HepG2 (cell line): ENCODE data around the gene ABCC12. TPM values are rescaled to one million over a fixed set of nuclear protein-coding genes. Genes with fewer than 3 reads are reported as not detected.

Source experiments
- ATF7-NPFF ChIP-seq: sonication (generic); formaldehyde crosslinking; IDR thresholded peaks from 2 replicates; pipeline ENCODE4 v1.8.1; 2023; ENCODE audit warnings: mild to moderate bottlenecking, low read depth, missing genetic modification reagents, moderate library complexity
- CBFB ChIP-seq: sonication (generic); formaldehyde crosslinking; IDR thresholded peaks from 2 replicates; pipeline ENCODE4 v1.4.0; 2020; ENCODE audit warnings: missing genetic modification reagents
- EZH2 ChIP-seq: conservative IDR thresholded peaks from 2 replicates; pipeline ENCODE4 v1.6.1; 2012; ENCODE audit warnings: mild to moderate bottlenecking, low read depth, low read length, moderate library complexity
- HNF4A ChIP-seq: sonication (generic); formaldehyde crosslinking; IDR thresholded peaks from 2 replicates; pipeline ENCODE4 v1.4.0; 2020; ENCODE audit warnings: missing genetic modification reagents
- IRF2 ChIP-seq: IDR thresholded peaks from 2 replicates; pipeline ENCODE4 v1.6.1; 2018; ENCODE audit warnings: missing genetic modification reagents, missing compliant biosample characterization
- KAT8 ChIP-seq: IDR thresholded peaks from 2 replicates; pipeline ENCODE4 v1.6.1; 2016; ENCODE audit warnings: missing genetic modification reagents, missing compliant biosample characterization
- NCOA2 ChIP-seq: sonication (generic); formaldehyde crosslinking; IDR thresholded peaks from 2 replicates; pipeline ENCODE4 v1.8.0; 2022; ENCODE audit warnings: inconsistent platforms
- TARDBP ChIP-seq: sonication (generic); formaldehyde crosslinking; IDR thresholded peaks from 2 replicates; pipeline ENCODE4 v1.8.0; 2022; ENCODE audit warnings: mild to moderate bottlenecking, missing genetic modification reagents
- ZC3H13 ChIP-seq: sonication (generic); formaldehyde crosslinking; IDR thresholded peaks from 2 replicates; pipeline ENCODE4 v1.8.1; 2023; ENCODE audit warnings: mild to moderate bottlenecking, missing genetic modification reagents, moderate library complexity
- ZNF251 ChIP-seq: sonication (generic); formaldehyde crosslinking; IDR thresholded peaks from 2 replicates; pipeline ENCODE4 v1.9.0; 2021; ENCODE audit warnings: mild to moderate bottlenecking, missing genetic modification reagents
- ZNF292 ChIP-seq: sonication (generic); formaldehyde crosslinking; IDR thresholded peaks from 2 replicates; pipeline ENCODE4 v1.8.1; 2022; ENCODE audit warnings: mild to moderate bottlenecking, low read depth, missing genetic modification reagents, borderline replicate concordance
- ZNF331 ChIP-seq: sonication (generic); formaldehyde crosslinking; IDR thresholded peaks from 2 replicates; pipeline ENCODE4 v1.4.0; 2020; ENCODE audit warnings: missing genetic modification reagents
- ZNF34 ChIP-seq: sonication (generic); formaldehyde crosslinking; IDR thresholded peaks from 2 replicates; pipeline ENCODE4 v1.4.0; 2020; ENCODE audit warnings: mild to moderate bottlenecking, missing genetic modification reagents, borderline replicate concordance
- ZNF431 ChIP-seq: sonication (generic); formaldehyde crosslinking; IDR thresholded peaks from 2 replicates; pipeline ENCODE4 v1.9.0; 2022; ENCODE audit warnings: missing genetic modification reagents, low read depth, mild to moderate bottlenecking, borderline replicate concordance
- ZNF569 ChIP-seq: sonication (generic); formaldehyde crosslinking; IDR thresholded peaks from 2 replicates; pipeline ENCODE4 v1.5.0; 2020; ENCODE audit warnings: mild to moderate bottlenecking, missing genetic modification reagents, moderate library complexity, borderline replicate concordance
- ZNF749 ChIP-seq: sonication (generic); formaldehyde crosslinking; IDR thresholded peaks from 2 replicates; pipeline ENCODE4 v1.8.0; 2022; ENCODE audit warnings: mild to moderate bottlenecking, missing genetic modification reagents, moderate library complexity, borderline replicate concordance
- ZNF792 ChIP-seq: IDR thresholded peaks from 2 replicates; pipeline ENCODE4 v1.6.1; 2016
- polyA plus RNA-seq, 8 experiments: library from polyadenylated mRNA; depleted of rRNA in 3 of 8; stranded (reverse) in 7 of 8; unstranded in 1 of 8; fragments of >200 nt; fragmentation: Illumina TruSeq in 4 of 8; extraction: Trizol in 4 of 8; gene quantifications; 2 replicates each; pipeline versions ENCODE4 v1.2.1 to v1.2.3, GENCODE V29; 2011 to 2016; ENCODE audit warnings: low read depth in 4 of 8, missing spikeins in 1 of 8, mixed read lengths in 1 of 8; ENCODE audit not compliant: insufficient read depth in 1 of 8
- total RNA-seq, 5 experiments: library from RNA; depleted of rRNA; stranded (reverse); fragments of >200 nt; fragmentation: Illumina TruSeq; extraction: Trizol; gene quantifications; 2 replicates each; pipeline ENCODE4 v1.2.3, GENCODE V29; 2016; ENCODE audit warnings: low read depth in 1 of 5
- TF ChIP-seq, protein P1 (sequence below): sonication (generic); formaldehyde crosslinking; conservative IDR thresholded peaks from 2 replicates; pipeline ENCODE4 v1.8.1; 2023; ENCODE audit warnings: missing genetic modification reagents
- TF ChIP-seq, protein P2 (sequence below): IDR thresholded peaks from 2 replicates; pipeline ENCODE4 v1.6.1; 2016; ENCODE audit warnings: low read depth
- TF ChIP-seq, protein P3 (sequence below): IDR thresholded peaks from 2 replicates; pipeline ENCODE4 v1.6.1; 2012; ENCODE audit warnings: inconsistent platforms
- TF ChIP-seq, protein P4 (sequence below): sonication (generic); formaldehyde crosslinking; IDR thresholded peaks from 2 replicates; pipeline ENCODE4 v1.4.0; 2020; ENCODE audit warnings: missing genetic modification reagents, borderline replicate concordance

ABCC12 gene
- total and polyA plus RNA-seq, 2 of the 13 experiments (the other 11 are each of a cell fraction or from before 2014, with no cell fraction given): not detected

DNA sequence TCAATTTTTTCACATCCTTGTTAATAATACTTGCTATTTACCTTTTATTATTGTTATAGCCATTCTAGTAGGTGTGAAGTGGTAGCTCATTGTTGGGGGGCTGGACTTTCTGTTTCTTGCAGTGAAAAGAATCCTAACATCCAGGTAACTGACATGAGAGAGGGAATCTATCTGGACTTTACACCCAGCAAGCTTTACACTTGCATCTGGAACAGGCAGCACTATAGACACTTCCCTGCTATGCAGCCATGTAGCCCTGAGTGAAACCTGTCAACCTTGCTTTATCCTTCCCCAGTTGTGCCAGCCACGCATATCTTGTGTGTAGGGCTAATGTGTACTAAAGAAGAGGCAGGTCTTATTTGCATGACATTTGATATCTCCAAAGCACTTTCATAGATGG is 16.9 kb upstream of the ABCC12 start (continued):
- TF ChIP-seq, protein P1, sequence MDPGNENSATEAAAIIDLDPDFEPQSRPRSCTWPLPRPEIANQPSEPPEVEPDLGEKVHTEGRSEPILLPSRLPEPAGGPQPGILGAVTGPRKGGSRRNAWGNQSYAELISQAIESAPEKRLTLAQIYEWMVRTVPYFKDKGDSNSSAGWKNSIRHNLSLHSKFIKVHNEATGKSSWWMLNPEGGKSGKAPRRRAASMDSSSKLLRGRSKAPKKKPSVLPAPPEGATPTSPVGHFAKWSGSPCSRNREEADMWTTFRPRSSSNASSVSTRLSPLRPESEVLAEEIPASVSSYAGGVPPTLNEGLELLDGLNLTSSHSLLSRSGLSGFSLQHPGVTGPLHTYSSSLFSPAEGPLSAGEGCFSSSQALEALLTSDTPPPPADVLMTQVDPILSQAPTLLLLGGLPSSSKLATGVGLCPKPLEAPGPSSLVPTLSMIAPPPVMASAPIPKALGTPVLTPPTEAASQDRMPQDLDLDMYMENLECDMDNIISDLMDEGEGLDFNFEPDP (CRISPR knock-in tag): no peak
- TF ChIP-seq ZC3H13 (CRISPR knock-in tag) (no peak), CBFB (CRISPR knock-in tag) (no peak), NCOA2 (CRISPR knock-in tag) (0 out of 2 replicates have a peak, but pooled peaks have one; percentile 13), ZNF292 (CRISPR knock-in tag) (peak; percentile 53; the same call in 1 of the 2 replicates), ZNF749 (CRISPR knock-in tag) (no peak), ZNF34 (CRISPR knock-in tag) (no peak), ZNF331 (CRISPR knock-in tag) (peak; percentile 56; the same call in 1 of the 2 replicates), HNF4A (peak; percentile 88), ZNF792 (CRISPR knock-in tag) (0 out of 2 replicates have a peak, but pooled peaks have one; percentile 14), ZNF569 (CRISPR knock-in tag) (no peak), EZH2 (no peak), IRF2 (CRISPR knock-in tag) (0 out of 2 replicates have a peak, but pooled peaks have one; percentile 18), ZNF251 (no peak), TARDBP (CRISPR knock-in tag) (no peak), ATF7-NPFF (CRISPR knock-in tag) (no peak), ZNF431 (no peak), KAT8 (CRISPR knock-in tag) (0 out of 2 replicates have a peak, but pooled peaks have one; percentile 19)
- TF ChIP-seq, protein P2, sequence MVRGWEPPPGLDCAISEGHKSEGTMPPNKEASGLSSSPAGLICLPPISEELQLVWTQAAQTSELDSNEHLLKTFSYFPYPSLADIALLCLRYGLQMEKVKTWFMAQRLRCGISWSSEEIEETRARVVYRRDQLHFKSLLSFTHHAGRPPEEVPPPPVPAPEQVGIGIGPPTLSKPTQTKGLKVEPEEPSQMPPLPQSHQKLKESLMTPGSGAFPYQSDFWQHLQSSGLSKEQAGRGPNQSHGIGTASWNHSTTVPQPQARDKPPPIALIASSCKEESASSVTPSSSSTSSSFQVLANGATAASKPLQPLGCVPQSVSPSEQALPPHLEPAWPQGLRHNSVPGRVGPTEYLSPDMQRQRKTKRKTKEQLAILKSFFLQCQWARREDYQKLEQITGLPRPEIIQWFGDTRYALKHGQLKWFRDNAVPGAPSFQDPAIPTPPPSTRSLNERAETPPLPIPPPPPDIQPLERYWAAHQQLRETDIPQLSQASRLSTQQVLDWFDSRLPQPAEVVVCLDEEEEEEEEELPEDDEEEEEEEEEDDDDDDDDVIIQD (CRISPR knock-in tag): 0 out of 2 replicates have a peak, but pooled peaks have one; percentile 18
- TF ChIP-seq, protein P3, sequence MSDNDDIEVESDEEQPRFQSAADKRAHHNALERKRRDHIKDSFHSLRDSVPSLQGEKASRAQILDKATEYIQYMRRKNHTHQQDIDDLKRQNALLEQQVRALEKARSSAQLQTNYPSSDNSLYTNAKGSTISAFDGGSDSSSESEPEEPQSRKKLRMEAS: no peak
- TF ChIP-seq, protein P4, sequence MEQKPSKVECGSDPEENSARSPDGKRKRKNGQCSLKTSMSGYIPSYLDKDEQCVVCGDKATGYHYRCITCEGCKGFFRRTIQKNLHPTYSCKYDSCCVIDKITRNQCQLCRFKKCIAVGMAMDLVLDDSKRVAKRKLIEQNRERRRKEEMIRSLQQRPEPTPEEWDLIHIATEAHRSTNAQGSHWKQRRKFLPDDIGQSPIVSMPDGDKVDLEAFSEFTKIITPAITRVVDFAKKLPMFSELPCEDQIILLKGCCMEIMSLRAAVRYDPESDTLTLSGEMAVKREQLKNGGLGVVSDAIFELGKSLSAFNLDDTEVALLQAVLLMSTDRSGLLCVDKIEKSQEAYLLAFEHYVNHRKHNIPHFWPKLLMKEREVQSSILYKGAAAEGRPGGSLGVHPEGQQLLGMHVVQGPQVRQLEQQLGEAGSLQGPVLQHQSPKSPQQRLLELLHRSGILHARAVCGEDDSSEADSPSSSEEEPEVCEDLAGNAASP (CRISPR knock-in tag): no peak
